Measurements from ENCODE around the gene IPO7. TPM values are rescaled to one million over a fixed set of nuclear protein-coding genes. Genes with fewer than 3 reads are reported as not detected.

Gene IPO7
- 63.7 and 84.9 TPM in 2 replicates for total RNA-seq

DNA sequence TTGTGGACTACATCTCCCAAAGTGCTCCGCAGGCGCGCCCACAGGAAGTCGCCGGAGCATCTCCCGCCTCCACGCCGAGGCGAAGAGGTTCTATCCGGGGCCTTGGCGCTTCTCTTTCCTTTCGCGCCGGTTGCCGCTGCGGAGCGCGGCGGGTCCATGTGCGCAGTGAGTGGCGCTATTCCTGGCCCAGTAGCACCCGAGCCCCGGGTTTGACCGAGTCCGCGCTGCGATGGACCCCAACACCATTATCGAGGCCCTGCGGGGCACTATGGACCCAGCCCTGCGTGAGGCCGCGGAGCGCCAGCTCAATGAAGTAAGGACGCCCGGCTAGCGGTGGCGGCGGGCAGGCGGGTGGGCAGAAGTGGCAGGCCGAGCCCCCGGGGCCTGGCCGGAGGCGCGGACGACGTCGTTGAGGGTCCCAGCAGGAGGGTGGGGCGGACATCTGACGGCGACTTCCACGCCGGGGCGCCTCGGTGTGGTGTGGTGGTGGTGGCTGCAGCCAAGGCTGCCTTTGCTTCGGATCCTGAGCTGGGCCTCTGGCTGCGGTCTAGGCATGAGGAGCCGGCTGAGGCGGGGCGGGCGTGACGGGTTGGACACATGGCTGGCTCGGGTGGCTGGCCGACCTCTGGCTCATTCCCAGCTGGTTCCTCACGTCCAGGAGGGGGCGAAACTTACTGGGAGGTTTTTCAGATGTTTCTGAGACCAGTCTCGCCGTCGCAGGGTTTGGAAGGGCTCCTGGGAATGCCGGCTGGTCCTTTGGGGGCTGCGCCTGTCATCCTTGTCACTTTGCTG, at the start of gene IPO7:
IPO7 (plus strand) TSS at position 118 of the 792 bp plus-strand sequence; CDS start at position 230, 112 bp downstream.

DNA sequence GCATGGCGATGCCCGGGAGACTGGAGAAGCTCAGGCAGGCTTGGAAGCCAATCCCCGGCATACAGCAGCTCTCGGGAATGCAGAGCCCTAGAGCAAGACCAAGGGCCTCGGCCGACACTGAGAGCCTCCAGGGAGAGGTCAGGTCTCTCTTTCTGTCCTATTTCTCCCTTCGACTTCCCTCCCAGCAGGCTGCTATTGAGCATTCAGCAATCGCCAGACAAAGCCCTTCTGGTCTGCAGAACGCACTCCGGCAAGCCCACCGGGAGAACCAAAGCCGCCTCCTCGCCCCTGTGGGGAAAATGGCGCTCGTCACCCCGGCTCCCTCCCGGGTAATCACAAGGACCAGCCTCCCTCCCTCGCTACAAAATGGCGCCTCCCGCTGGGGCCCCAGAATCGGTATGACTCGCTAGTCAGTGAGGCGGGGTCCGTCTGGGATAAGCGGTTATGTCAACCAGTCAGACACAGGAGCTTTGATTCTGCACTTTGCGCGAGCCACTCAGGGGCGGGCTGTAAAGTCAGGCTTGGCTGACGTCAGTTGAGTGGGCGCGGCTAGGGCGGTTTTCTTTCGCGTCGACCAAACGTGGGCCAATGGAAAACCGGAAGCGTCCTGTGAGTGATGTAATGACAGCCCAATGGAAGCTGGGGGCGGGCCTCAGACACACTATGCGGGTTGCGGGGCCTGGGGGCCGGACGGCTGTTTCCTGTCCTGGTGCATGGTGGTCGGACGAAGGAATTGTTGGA, 76.0 kb downstream of the IPO7 start, which contains the start of gene ZNF143:
ZNF143 (plus strand) TSS at position 691 of the 741 bp plus-strand sequence. CDS start 10,297 bp downstream, outside the sequence.

Other genes starting within 250 kb of the IPO7 start
- 71.6 and 88.5 TPM in 2 replicates for gene DENND5A, start 119.3 kb upstream of the IPO7 start, total RNA-seq
- 26.5 and 35.1 TPM in 2 replicates for gene TMEM41B, start 70.1 kb upstream of the IPO7 start, total RNA-seq
- 11.5 and 13.8 TPM in 2 replicates for gene ZNF143, start 76.4 kb downstream of the IPO7 start, total RNA-seq
- gene WEE1, start 189.0 kb downstream of the IPO7 start, total RNA-seq: 16.4 and 20.4 TPM in 2 replicates

Data from myometrial cell (primary cell).